ACHN (cell line): ENCODE measurements around the gene SLC27A2.
"Not testable (repeated sequence)": the region's sequence is repeated elsewhere in the genome, so short reads cannot be mapped to it uniquely, and the experiment has no call there.

Experiments used
- DNase-seq: peaks from one replicate; pipeline ENCODE4 v3.0.0-alpha.2; 2015
- in situ Hi-C: cut with HindIII; loops from 2 replicates; pipeline ENCODE4 v1.10.0; 2017; ENCODE audit warnings: low sequenced_read_pairs, low pct_ligation_motif_present, low pct_unique_long_range_greater_than_20kb

Gene SLC27A2

GRCh38 chr15:50186752-50187151, 4.8 kb downstream of the SLC27A2 start:
- no peak for DNase-seq
- in situ Hi-C loops, result no loop called here

GRCh38 chr15:50187525-50187924, 5.5 kb downstream of the SLC27A2 start:
- in situ Hi-C loops, result no loop called here

DNA sequence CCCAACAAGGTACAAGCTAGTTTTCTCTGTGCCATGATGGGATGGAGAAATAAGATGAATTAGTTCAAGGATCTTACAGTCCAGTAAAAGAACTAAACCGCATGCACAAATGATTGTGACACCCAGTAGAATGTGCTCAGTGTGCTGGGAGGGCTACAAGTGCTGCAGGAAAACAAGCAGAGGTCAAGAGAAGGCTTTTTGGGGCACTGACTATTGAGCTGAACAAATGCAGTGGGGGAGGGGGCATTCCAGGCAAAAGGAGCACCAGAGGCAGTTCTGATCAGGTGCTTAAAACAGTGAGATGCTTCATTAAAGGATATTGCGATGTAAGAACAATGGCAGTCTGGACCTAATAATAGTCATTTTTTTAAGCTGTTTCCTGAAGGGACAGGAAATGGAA, 6.0 kb downstream of the SLC27A2 start:
- in situ Hi-C loops, result no loop called here
- no peak for DNase-seq

More at GRCh38 chr15:50187525-50187924, 5.5 kb downstream of the SLC27A2 start:
- DNase-seq, result no peak

DNA sequence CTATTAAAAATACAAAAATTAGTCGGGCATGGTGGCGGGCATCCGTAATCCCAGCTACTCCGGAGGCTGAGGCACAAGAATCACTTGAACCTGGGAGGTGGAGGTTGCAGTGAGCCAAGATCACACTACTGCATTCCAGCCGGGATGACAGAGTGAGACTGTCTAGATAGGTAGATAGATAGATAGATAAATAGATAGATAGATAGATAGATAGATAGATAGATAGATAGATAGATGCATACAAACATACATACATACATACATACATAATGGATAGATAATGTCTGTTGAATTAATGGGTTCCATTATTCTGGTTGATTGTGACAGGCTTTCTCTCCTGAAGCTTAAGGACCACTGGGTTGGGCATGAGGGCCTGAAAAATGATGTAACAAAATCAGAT, 6.8 kb downstream of the SLC27A2 start:
- DNase-seq, in situ Hi-C loops: not testable (repeated sequence)

DNA sequence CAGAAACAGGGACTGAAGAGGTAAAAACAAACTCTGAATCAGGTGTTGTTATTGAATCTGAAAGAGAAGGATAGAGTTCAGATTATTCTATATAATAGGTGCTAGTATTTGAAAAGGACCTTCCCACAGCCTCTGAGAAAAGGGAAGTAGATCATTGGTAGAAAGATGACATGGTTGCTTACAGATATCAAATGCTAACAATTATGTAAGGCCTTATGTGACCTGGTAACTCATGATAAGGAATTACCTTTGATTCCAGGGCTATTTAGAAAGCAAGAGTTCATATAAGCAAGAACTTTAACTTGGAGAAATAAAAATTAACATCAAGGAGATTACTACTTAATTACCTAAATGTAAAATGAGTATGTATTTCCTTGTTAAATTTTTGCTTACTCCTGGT, 7.6 kb downstream of the SLC27A2 start:
- no peak for DNase-seq
- in situ Hi-C loops, result no loop called here

GRCh38 chr15:50190166-50190570, 8.2 kb downstream of the SLC27A2 start:
- in situ Hi-C loops, result no loop called here
- peak; percentile 31 for DNase-seq

GRCh38 chr15:50190723-50191122, 8.7 kb downstream of the SLC27A2 start:
- in situ Hi-C loops, result no loop called here
- DNase-seq, result peak; percentile 64

- in situ Hi-C loops, result no loop called here
- DNase-seq, result no peak
Observed at GRCh38 chr15:50192164-50192563, 10.2 kb downstream of the SLC27A2 start.

DNA sequence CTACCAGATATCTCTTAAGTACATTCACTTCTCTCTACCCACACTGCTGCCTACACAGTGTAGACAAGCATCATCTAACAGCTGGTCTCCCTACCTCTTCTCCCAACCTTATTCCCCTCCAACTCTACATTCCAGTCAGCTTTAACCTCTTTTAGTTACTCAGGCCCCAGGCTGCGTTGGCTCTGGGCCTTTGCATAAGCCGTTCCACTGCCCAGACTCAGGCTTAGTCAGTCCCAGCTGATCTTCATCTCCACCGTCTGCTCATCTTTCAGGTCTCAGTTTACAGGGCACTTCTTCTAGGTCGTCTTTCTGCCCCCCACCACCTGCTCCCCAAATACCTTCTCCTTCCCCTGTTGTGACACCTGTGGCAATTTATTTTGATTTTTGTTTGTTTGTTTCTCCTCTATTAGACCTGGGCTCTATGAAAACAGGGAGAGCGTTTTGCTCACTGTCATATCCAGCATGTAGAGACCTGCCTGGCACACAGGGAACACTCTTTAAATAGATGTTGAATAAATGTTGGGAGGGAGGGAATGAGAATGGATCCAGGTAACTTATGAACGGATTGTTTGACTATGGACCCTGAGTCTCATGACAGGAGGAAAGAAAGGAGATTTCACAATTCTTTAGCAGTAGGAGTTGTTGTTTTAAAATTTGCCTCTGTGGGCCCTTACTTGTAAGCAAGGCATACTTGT, 11.1 kb downstream of the SLC27A2 start:
- no peak for DNase-seq

DNA sequence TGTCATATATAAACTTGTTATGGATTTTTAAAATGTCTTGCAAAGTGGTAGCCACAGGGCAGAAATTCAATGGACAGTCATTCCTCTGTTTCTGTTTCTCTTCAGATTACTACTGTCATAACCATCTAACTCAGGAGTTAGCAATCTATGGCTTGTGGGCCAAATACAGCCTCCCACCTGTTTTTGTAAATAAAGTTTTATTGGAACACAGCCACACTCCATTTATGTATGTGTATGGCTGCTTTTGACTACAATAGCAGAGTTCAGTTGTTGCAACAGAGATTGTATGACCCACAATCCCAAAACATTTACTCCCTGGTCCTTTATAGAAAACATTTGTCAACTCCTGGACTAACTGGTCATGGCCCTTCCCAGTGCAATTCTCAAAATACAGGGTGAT, 20.0 kb downstream of the SLC27A2 start:
- in situ Hi-C loops, result no loop called here
- DNase-seq, result no peak

More for the DNA sequence above, 11.1 kb downstream of the SLC27A2 start:
- in situ Hi-C loops, result no loop called here

DNA sequence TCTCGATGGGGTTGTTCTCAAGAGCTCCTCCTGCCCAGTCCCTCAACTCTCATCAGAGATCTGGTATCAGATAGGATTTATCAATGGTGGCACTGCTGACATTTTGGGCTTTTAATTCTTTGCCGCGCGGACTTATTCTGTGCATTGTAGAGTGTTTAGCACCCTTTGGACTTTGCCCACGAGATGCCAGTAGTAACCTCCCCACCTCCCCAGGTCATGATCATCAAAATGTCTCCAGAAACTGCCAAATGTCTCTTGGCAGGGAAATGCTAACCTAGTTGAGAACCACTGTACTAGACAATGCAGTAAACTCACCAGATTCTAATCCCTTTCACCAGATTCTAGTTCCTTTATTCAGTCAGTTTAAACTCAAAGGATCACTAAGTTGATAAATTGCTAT, 24.0 kb downstream of the SLC27A2 start:
- in situ Hi-C loops, result no loop called here

DNA sequence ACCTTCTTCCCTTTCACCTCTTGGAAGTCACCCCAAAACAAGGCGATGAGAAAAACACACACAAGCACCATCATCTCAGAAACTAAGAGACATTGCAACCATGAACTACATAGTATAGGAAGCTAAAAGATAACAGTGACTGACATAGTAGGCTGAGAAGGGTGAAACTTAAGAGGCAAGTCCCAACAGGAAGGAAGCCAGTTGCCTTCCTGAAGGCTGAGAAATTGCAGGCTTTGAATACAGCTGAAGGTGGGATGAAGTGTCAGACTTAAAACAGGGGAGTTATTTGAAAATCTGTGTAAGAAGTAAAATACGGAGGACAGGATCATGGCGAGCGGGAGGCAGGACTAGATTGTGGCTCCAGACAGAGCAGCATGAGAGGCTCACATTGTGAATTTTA, 27.8 kb downstream of the SLC27A2 start:
- no peak for DNase-seq
- in situ Hi-C loops, result no loop called here

More for the DNA sequence above, 24.0 kb downstream of the SLC27A2 start:
- no peak for DNase-seq

DNA sequence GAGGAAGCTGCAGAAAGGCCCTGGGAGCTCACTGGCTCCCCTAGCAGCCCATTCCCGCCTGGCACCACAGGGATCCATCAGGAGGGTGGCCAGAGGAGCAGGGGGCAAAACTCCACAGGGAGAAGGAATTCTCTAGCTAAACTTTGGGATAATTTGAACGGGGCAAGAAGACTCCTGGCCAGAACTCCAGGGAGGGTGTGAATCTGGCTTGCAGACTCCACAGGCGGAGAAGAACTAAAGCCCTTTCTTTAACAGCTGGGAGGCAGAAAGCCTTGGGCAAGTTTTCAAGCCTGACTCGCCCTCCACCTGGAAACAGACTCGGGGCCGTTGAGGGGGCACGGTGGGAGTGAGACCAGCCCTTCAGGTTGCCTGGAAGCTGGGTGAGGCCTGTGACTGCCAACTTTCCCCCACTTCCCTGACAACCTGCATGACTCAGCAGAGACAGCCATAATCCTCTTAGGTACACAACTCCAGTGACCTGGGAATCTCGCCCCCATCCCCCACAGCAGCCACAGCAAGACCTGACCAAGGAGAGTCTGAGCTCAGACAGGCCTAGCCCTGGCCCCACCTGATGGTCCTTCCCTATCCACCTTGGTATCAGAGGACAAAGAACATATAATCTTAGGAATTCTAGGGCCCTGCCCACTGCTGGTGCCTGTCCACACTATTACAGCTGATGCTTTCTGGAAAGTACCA, 28.6 kb downstream of the SLC27A2 start:
- no peak for DNase-seq
- in situ Hi-C loops, result no loop called here

DNA sequence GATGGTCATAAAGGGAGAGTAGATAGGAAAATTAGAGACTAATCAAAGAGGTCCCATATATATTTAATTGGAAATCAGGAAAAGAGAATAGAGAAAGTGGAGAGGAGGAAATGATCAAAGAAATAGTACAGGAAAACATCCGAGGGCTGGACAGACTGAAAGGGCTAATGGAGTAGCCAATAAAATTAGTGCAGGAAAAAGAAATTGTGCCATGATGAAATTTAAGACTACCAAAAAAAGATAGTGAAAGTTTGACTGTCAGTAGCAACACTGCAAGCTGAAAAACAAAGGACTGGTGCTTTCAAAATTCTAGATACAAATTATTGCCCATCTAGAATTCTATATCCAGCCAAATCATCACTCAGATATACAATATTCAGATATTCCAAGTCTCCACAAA, 36.3 kb downstream of the SLC27A2 start:
- in situ Hi-C loops, result no loop called here
- no peak for DNase-seq

DNA sequence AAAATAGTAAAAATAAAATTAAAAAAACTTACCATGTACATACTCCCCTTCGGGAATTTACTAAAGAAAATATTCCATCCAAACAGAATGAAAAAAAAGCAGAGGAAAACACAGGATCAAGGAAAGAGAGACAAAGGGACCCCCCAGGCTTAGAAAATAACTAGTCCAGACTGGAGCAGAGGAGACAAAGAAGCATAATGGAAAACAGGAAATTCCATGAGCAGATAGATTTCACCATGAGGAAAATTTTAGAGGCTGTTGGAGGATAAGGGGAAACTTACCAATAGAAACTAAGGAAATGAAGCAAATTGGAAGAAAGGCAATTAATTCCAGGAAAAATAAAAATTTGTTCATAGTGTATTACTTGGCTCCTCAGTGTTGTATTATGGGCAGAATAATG, 36.7 kb downstream of the SLC27A2 start:
- no peak for DNase-seq
- in situ Hi-C loops, result no loop called here

DNA sequence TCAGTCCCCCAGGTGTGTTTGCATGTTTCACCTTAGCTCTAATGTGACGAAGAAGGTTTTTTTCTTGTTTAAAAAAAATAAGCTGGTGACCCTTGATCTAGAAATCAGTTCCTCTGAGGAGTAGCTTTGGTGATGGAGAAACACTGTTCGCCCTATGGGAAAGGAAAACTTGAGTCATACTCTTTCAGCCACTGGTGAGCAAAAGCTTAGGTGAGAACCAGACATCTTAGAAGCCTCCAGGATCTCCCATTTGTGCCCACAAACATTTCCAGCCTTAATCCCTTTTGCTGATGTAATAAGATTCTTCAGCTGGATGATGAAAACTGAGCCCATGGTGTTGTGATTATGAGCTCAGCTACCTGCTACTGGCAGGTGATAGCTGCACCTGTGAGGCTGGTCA, 37.8 kb downstream of the SLC27A2 start:
- DNase-seq, result no peak
- in situ Hi-C loops, result no loop called here

- no peak for DNase-seq
Observed at GRCh38 chr15:50222181-50222580, 40.2 kb downstream of the SLC27A2 start.

GRCh38 chr15:50224606-50225005, 42.6 kb downstream of the SLC27A2 start:
- no peak for DNase-seq
- in situ Hi-C loops, result no loop called here

More at GRCh38 chr15:50222181-50222580, 40.2 kb downstream of the SLC27A2 start:
- in situ Hi-C loops, result no loop called here

GRCh38 chr15:50225057-50225456, 43.1 kb downstream of the SLC27A2 start:
- in situ Hi-C loops, result no loop called here
- DNase-seq, result no peak

DNA sequence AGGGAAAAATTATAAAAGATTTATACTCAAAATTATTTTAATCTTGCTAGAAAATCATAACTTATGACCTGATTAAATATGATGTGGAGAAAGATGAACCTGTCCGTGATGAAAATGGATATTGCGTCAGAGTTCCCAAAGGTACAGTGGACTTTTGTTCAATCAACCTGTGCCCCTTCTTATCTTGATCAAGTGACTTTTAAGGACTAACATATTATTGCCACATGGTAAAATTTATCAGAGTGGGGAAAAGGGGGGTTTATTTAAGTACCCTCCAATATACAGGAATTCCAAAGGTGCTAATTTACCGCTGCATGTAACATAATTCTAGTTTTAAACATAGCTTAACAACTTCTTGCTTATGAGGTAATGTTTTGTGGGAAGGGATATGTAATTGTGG, 43.9 kb downstream of the SLC27A2 start:
- DNase-seq, result no peak
- in situ Hi-C loops, result no loop called here
